OCI-LY3 (cell line): ENCODE data around the gene BUD23.
"Not testable (repeated sequence)": the region's sequence is repeated elsewhere in the genome, so short reads cannot be mapped to it uniquely, and the experiment has no call there.

Experiments
- H2AFZ ChIP-seq: fragments of 200-600, 300-600 bp; shearing (Covaris generic); 2 replicates; pipeline ENCODE4 v1.6.0; 2014; ENCODE audit warnings: antibody characterized with exemption, low read depth, low read length
- H3K27ac ChIP-seq: fragments of 200-600, 300-600 bp; sonication (generic); 2 replicates; pipeline ENCODE4 v1.5.1; 2014; ENCODE audit warnings: mild to moderate bottlenecking, low read length, moderate library complexity, mixed read lengths
- H3K27me3 ChIP-seq: fragments of 200-600, 300-600 bp; sonication (generic); 2 replicates; pipeline ENCODE4 v1.6.1; 2014; ENCODE audit warnings: low read depth, low read length, mixed read lengths
- H3K36me3 ChIP-seq: fragments of 200-600, 300-600 bp; sonication (generic); replicated peaks from 2 replicates; pipeline ENCODE3; 2014; ENCODE audit warnings: low read depth, low read length, mixed read lengths
- H3K4me1 ChIP-seq: fragments of 300-600, 200-600 bp; sonication (generic); 2 replicates; pipeline ENCODE4 v1.6.1; 2014; ENCODE audit warnings: low read length, mixed read lengths
- H3K4me2 ChIP-seq: fragments of 200-600, 300-600 bp; sonication (generic); 2 replicates; pipeline ENCODE4 v1.6.1; 2014; ENCODE audit warnings: low read length, mixed read lengths
- H3K4me3 ChIP-seq: fragments of 300-600, 200-600 bp; sonication (generic); 2 replicates; pipeline ENCODE4 v1.5.1; 2014; ENCODE audit warnings: antibody characterized with exemption, mild to moderate bottlenecking, low read length, moderate library complexity
- H3K79me2 ChIP-seq: fragments of 300-600, 200-600 bp; shearing (Covaris generic); 2 replicates; pipeline ENCODE4 v1.6.1; 2014; ENCODE audit warnings: mild to moderate bottlenecking, low read length, mixed read lengths
- H3K9ac ChIP-seq: fragments of 300-600, 200-600 bp; shearing (Covaris generic); 2 replicates; pipeline ENCODE4 v1.6.0; 2014; ENCODE audit warnings: mild to moderate bottlenecking, low read length, moderate library complexity
- H3K9me3 ChIP-seq: fragments of 200-600, 300-600 bp; shearing (Covaris generic); 2 replicates; pipeline ENCODE4 v1.6.1; 2014; ENCODE audit warnings: low read length, mixed read lengths; ENCODE audit not compliant: insufficient read depth
- H4K20me1 ChIP-seq: fragments of 200-600, 300-600 bp; sonication (generic); 2 replicates; pipeline ENCODE4 v1.6.1; 2016; ENCODE audit warnings: low read length, mixed read lengths; ENCODE audit not compliant: insufficient read depth
- CTCF ChIP-seq: fragments of 200-600, 300-600 bp; sonication (generic); IDR thresholded peaks from 2 replicates; pipeline ENCODE4 v1.5.1; 2014; ENCODE audit warnings: antibody characterized with exemption, low read length, low read depth
- EZH2phosphoT487 ChIP-seq: fragments of 200-600 bp; shearing (Covaris generic); IDR thresholded peaks from 2 replicates; pipeline ENCODE4 v1.6.1; 2018; ENCODE audit warnings: antibody characterized with exemption, mixed run types, low read depth

Gene BUD23

GRCh38 chr7:73649576-73649975, 33.8 kb upstream of the BUD23 start:
- H3K9ac ChIP-seq, result no peak overlapping the region
- no peaks in the 10 kb centered on the region for H4K20me1 ChIP-seq
- H3K36me3 ChIP-seq, result no peaks in the 10 kb centered on the region
- H3K27me3 ChIP-seq, result peaks cover 22% of the 10 kb centered on the region; the same call in 1 of the 2 replicates
- no peak overlapping the region for H3K4me3 ChIP-seq
- TF ChIP-seq CTCF, result no peak
- TF ChIP-seq EZH2phosphoT487, result no peak
- peaks cover 22% of the 10 kb centered on the region for H3K4me1 ChIP-seq
- H3K9me3 ChIP-seq, result no peaks in the 10 kb centered on the region
- no peak overlapping the region for H2AFZ ChIP-seq
- H3K27ac ChIP-seq, result no peak overlapping the region
- H3K4me2 ChIP-seq, result no peak overlapping the region
- H3K79me2 ChIP-seq, result no peaks in the 10 kb centered on the region

DNA sequence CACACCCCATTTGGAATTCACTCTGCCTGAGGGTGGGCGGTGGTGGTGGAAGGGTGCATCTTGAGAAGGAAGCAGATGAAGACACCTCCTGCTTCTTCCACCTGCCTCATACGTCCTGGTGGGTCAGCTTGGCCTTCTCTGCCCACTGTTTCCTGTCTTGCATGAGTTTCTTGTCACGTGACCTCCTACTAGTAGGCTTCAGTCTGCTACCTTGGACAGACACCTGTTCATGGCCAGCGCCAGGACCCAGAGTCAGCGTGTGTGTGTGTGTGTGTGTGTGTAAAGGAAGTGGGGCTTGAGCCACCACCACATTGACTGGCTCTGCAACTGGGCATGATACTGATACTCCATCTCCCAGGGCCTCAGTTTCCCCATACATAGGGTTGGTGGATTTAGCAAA, 32.9 kb upstream of the BUD23 start:
- H3K4me3 ChIP-seq, result no peak overlapping the region

DNA sequence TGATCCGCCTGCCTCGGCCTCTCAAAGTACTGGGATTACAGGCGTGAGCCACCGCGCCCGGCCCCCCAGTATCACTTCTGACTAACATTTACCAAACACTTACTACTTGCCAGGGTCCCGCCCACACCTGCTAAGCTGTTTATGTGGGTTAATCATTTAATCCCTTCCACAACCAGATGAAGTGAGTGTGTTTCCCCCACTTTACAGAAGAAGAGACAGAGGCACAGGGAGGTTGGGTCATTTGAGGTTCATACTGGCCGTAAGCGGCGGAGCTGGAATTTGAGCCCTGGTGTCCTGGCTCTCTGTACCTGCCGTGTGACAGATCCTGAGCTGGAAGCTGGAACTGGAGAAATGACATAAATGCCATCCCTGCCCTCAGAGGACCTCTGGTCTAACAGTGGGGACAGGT, 30.9 kb upstream of the BUD23 start:
- Histone ChIP-seq H3K9ac (no peak overlapping the region), H3K27ac (no peak overlapping the region), H3K9me3 (no peaks in the 10 kb centered on the region), H3K79me2 (no peaks in the 10 kb centered on the region), H3K4me2 (no peak overlapping the region), H3K4me3 (no peak overlapping the region), H3K27me3 (peaks cover 14% of the 10 kb centered on the region; the same call in 1 of the 2 replicates), H2AFZ (no peak overlapping the region), H3K4me1 (peaks cover 6% of the 10 kb centered on the region; the same call in 1 of the 2 replicates), H4K20me1 (no peaks in the 10 kb centered on the region), H3K36me3 (no peaks in the 10 kb centered on the region)
- no peak for TF ChIP-seq EZH2phosphoT487
- TF ChIP-seq CTCF, result no peak

More for the DNA sequence above, 32.9 kb upstream of the BUD23 start:
- Histone ChIP-seq H3K4me2 (no peak overlapping the region), H3K9me3 (no peaks in the 10 kb centered on the region), H4K20me1 (no peaks in the 10 kb centered on the region), H3K27ac (no peak overlapping the region), H3K4me1 (peaks cover 19% of the 10 kb centered on the region), H3K79me2 (no peaks in the 10 kb centered on the region), H3K36me3 (no peaks in the 10 kb centered on the region), H2AFZ (no peak overlapping the region), H3K27me3 (peaks cover 22% of the 10 kb centered on the region; the same call in 1 of the 2 replicates), H3K9ac (no peak overlapping the region)
- TF ChIP-seq EZH2phosphoT487 (no peak), CTCF (no peak)

GRCh38 chr7:73655309-73655708, 28.1 kb upstream of the BUD23 start:
- not testable (repeated sequence) for H3K9ac ChIP-seq, H3K27me3 ChIP-seq, H3K4me3 ChIP-seq, H3K9me3 ChIP-seq, H3K36me3 ChIP-seq, H3K4me2 ChIP-seq, H4K20me1 ChIP-seq, H3K4me1 ChIP-seq, H3K27ac ChIP-seq, H3K79me2 ChIP-seq, H2AFZ ChIP-seq

GRCh38 chr7:73659983-73660382, 23.4 kb upstream of the BUD23 start:
- H3K27ac ChIP-seq, result no peak overlapping the region
- H4K20me1 ChIP-seq, result no peaks in the 10 kb centered on the region
- H3K9me3 ChIP-seq, result peaks cover 3% of the 10 kb centered on the region; the same call in 1 of the 2 replicates
- H3K4me2 ChIP-seq, result no peak overlapping the region
- H3K4me3 ChIP-seq, result no peak overlapping the region
- H2AFZ ChIP-seq, result no peak overlapping the region
- no peak overlapping the region for H3K9ac ChIP-seq
- H3K79me2 ChIP-seq, result no peaks in the 10 kb centered on the region
- no peaks in the 10 kb centered on the region for H3K36me3 ChIP-seq
- TF ChIP-seq EZH2phosphoT487 (no peak), CTCF (no peak)
- no peaks in the 10 kb centered on the region for H3K4me1 ChIP-seq
- H3K27me3 ChIP-seq, result peaks cover 4% of the 10 kb centered on the region; the same call in 1 of the 2 replicates

GRCh38 chr7:73660594-73660993, 22.8 kb upstream of the BUD23 start:
- H2AFZ ChIP-seq, H3K4me2 ChIP-seq, H4K20me1 ChIP-seq, H3K27ac ChIP-seq, H3K9me3 ChIP-seq, H3K79me2 ChIP-seq, H3K4me3 ChIP-seq, H3K27me3 ChIP-seq, H3K4me1 ChIP-seq, H3K36me3 ChIP-seq, H3K9ac ChIP-seq: not testable (repeated sequence)
